ENCODE results near the gene XPNPEP3. TPM values are rescaled to one million over a fixed set of nuclear protein-coding genes. Genes with fewer than 3 reads are reported as not detected.

XPNPEP3 gene
- total RNA-seq, 1 experiment from 2014 or later = 39.9 TPM

DNA sequence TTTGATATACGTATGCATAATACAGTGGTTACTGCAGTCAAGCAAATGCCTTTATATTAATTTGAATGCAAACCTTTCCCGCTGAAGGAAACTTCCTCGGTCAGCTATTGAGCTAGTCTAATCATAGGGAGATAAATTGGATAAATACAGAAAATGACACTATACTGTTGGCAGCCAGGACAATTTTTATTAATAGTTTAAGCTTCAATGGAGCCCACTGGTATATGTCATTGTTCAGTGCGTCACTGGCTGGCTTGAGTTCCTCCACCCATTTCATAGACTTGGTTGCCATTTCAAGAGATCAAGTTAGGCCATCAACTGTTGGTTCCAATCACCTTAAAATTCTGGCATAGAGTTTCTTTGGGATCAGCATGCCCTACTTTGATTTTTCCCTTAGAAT lies 37.5 kb downstream of the XPNPEP3 start:
- Mint-ChIP-seq H3K27ac (ENCODE audit: unreplicated experiment) (no peak overlapping the region), H3K4me1 (ENCODE audit: low read depth, unreplicated experiment) (no peaks in the 10 kb centered on the region), H3K4me3 (ENCODE audit: low read depth, unreplicated experiment) (no peak overlapping the region), H3K9me3 (ENCODE audit: low read depth, unreplicated experiment) (no peaks in the 10 kb centered on the region), H3K36me3 (ENCODE audit: insufficient read depth, unreplicated experiment) (peaks cover 4% of the 10 kb centered on the region), H3K27me3 (ENCODE audit: unreplicated experiment) (no peaks in the 10 kb centered on the region)
- TF ChIP-seq CTCF (IDR thresholded peaks at IDR 0.05; ENCODE audit: unreplicated experiment) = no peak
- intact Hi-C loops (cut with micrococcal nuclease; ENCODE audit: unreplicated experiment) = no loop called here
- no peak for DNase-seq
- BruUV-seq (replicated peaks) = no TSS peak
- CTCF ChIA-PET = no interaction called here

- TF ChIP-seq CTCF (IDR thresholded peaks at IDR 0.05; ENCODE audit: unreplicated experiment) = no peak
- DNase-seq = no peak
- Mint-ChIP-seq H3K4me1 (ENCODE audit: low read depth, unreplicated experiment) (no peaks in the 10 kb centered on the region), H3K27me3 (ENCODE audit: unreplicated experiment) (no peaks in the 10 kb centered on the region), H3K9me3 (ENCODE audit: low read depth, unreplicated experiment) (no peaks in the 10 kb centered on the region), H3K4me3 (ENCODE audit: low read depth, unreplicated experiment) (no peak overlapping the region), H3K36me3 (ENCODE audit: insufficient read depth, unreplicated experiment) (peaks cover 10% of the 10 kb centered on the region), H3K27ac (ENCODE audit: unreplicated experiment) (no peak overlapping the region)
- no TSS peak for BruUV-seq (replicated peaks)
- CTCF ChIA-PET = interaction anchor here (0.6 to 1.4 kb wide), 12 partner anchors 9 to 462 kb away, joined by 3 to 11 read pairs (median 4); no protein-coding TSS in a partner anchor
- intact Hi-C loops (cut with micrococcal nuclease; ENCODE audit: unreplicated experiment) = no loop called here
These were observed 42.0 kb downstream of the XPNPEP3 start for GRCh38 chr22:40898850-40899357.

- Mint-ChIP-seq H3K27ac (ENCODE audit: unreplicated experiment) (no peak overlapping the region), H3K9me3 (ENCODE audit: low read depth, unreplicated experiment) (no peaks in the 10 kb centered on the region), H3K4me1 (ENCODE audit: low read depth, unreplicated experiment) (no peaks in the 10 kb centered on the region), H3K4me3 (ENCODE audit: low read depth, unreplicated experiment) (no peak overlapping the region), H3K36me3 (ENCODE audit: insufficient read depth, unreplicated experiment) (peaks cover 13% of the 10 kb centered on the region), H3K27me3 (ENCODE audit: unreplicated experiment) (no peaks in the 10 kb centered on the region)
- no peak for TF ChIP-seq CTCF (IDR thresholded peaks at IDR 0.05; ENCODE audit: unreplicated experiment)
- CTCF ChIA-PET = no interaction called here
- intact Hi-C loops (cut with micrococcal nuclease; ENCODE audit: unreplicated experiment) = no loop called here
- BruUV-seq (replicated peaks) = no TSS peak
- DNase-seq = no peak
These were observed 47.2 kb downstream of the XPNPEP3 start for GRCh38 chr22:40904101-40904500.

GRCh38 chr22:40908895-40909294 lies 51.9 kb downstream of the XPNPEP3 start:
- no peak for DNase-seq
- no peak overlapping the region for H3K27ac Mint-ChIP-seq (ENCODE audit: unreplicated experiment)
- CTCF ChIA-PET = no interaction called here
- no peaks in the 10 kb centered on the region for H3K4me1 Mint-ChIP-seq (ENCODE audit: low read depth, unreplicated experiment)
- peaks cover 18% of the 10 kb centered on the region for H3K36me3 Mint-ChIP-seq (ENCODE audit: insufficient read depth, unreplicated experiment)
- no peak overlapping the region for H3K4me3 Mint-ChIP-seq (ENCODE audit: low read depth, unreplicated experiment)
- no peaks in the 10 kb centered on the region for H3K9me3 Mint-ChIP-seq (ENCODE audit: low read depth, unreplicated experiment)
- no peak for TF ChIP-seq CTCF (IDR thresholded peaks at IDR 0.05; ENCODE audit: unreplicated experiment)
- no peaks in the 10 kb centered on the region for H3K27me3 Mint-ChIP-seq (ENCODE audit: unreplicated experiment)
- intact Hi-C loops (cut with micrococcal nuclease; ENCODE audit: unreplicated experiment) = no loop called here
- BruUV-seq (replicated peaks) = no TSS peak

Data from Calu3 (cell line).